Fibroblast of skin of left biceps (primary cell): Measurements from ENCODE around the gene INSIG1.

Experiments
- DNase-seq, 2 experiments: peaks; one replicate each; pipeline ENCODE4 v3.0.0-alpha.2; 2013; ENCODE audit warnings: low read depth in 2 of 2

INSIG1 gene

GRCh38 chr7:155285423-155285822, 12.3 kb upstream of the INSIG1 start:
- no peak for DNase-seq

- DNase-seq = no peak
Observed at GRCh38 chr7:155285833-155286232, 11.8 kb upstream of the INSIG1 start.

GRCh38 chr7:155286686-155287085, 11.0 kb upstream of the INSIG1 start:
- DNase-seq = no peak

GRCh38 chr7:155287284-155287935, 10.3 kb upstream of the INSIG1 start:
- DNase-seq = no peak

GRCh38 chr7:155288055-155288454, 9.6 kb upstream of the INSIG1 start:
- no peak for DNase-seq

- DNase-seq = no peak
Observed at GRCh38 chr7:155289107-155289506, 8.6 kb upstream of the INSIG1 start.

GRCh38 chr7:155289949-155290501, 7.7 kb upstream of the INSIG1 start:
- no peak for DNase-seq

GRCh38 chr7:155291045-155291530, 6.6 kb upstream of the INSIG1 start:
- no peak for DNase-seq

GRCh38 chr7:155291729-155292128, 5.9 kb upstream of the INSIG1 start:
- DNase-seq = no peak

GRCh38 chr7:155292680-155293226, 4.9 kb upstream of the INSIG1 start:
- DNase-seq = no peak

GRCh38 chr7:155293721-155294510, 3.8 kb upstream of the INSIG1 start:
- DNase-seq = no peak

GRCh38 chr7:155294511-155294778, 3.2 kb upstream of the INSIG1 start:
- DNase-seq = no peak

GRCh38 chr7:155295511-155295910, 2.2 kb upstream of the INSIG1 start:
- DNase-seq = no peak

GRCh38 chr7:155296006-155296787, 1.5 kb upstream of the INSIG1 start:
- no peak for DNase-seq

GRCh38 chr7:155296788-155297516, 726 bp upstream of the INSIG1 start:
- peak; percentile 38 to 47 for DNase-seq

- no peak for DNase-seq
Observed at GRCh38 chr7:155298288-155298833, 683 bp downstream of the INSIG1 start.

GRCh38 chr7:155298834-155299534, 1.3 kb downstream of the INSIG1 start:
- DNase-seq = peak; percentile 62

GRCh38 chr7:155299535-155300202, 2.0 kb downstream of the INSIG1 start:
- no peak for DNase-seq

- no peak for DNase-seq
Observed at GRCh38 chr7:155300641-155301452, 3.2 kb downstream of the INSIG1 start.
